ENCODE results near the gene ENAH. TPM values are rescaled to one million over a fixed set of nuclear protein-coding genes. Genes with fewer than 3 reads are reported as not detected.

Gene ENAH
- total RNA-seq, 1 donor from 2014 or later: 434 TPM

- no peaks in the 10 kb centered on the region for H3K27me3 Mint-ChIP-seq (ENCODE audit: low read depth)
- H3K36me3 Mint-ChIP-seq (ENCODE audit: low read depth): peaks cover 6% of the 10 kb centered on the region
- no peak for DNase-seq (ENCODE audit: low spot score)
- H3K4me3 Mint-ChIP-seq (ENCODE audit: unreplicated experiment): peak overlapping the region; percentile 11
- no peaks in the 10 kb centered on the region for H3K9me3 Mint-ChIP-seq (ENCODE audit: low read depth)
- no peak for TF ChIP-seq CTCF (IDR thresholded peaks at IDR 0.05)
- H3K4me1 Mint-ChIP-seq (ENCODE audit: low read depth): peaks cover 83% of the 10 kb centered on the region
- peak overlapping the region; percentile 71 for H3K27ac Mint-ChIP-seq (ENCODE audit: unreplicated experiment)
Observed at GRCh38 chr1:225581186-225581585, 71.7 kb downstream of the ENAH start.

GRCh38 chr1:225580238-225581099 lies 72.5 kb downstream of the ENAH start:
- Mint-ChIP-seq H3K36me3 (ENCODE audit: low read depth) (peaks cover 6% of the 10 kb centered on the region), H3K27ac (ENCODE audit: unreplicated experiment) (peak overlapping the region; percentile 71), H3K9me3 (ENCODE audit: low read depth) (no peaks in the 10 kb centered on the region), H3K4me1 (ENCODE audit: low read depth) (peaks cover 84% of the 10 kb centered on the region), H3K27me3 (ENCODE audit: low read depth) (no peaks in the 10 kb centered on the region), H3K4me3 (ENCODE audit: unreplicated experiment) (no peak overlapping the region)
- no peak for DNase-seq (ENCODE audit: low spot score)
- TF ChIP-seq CTCF (IDR thresholded peaks at IDR 0.05): no peak

GRCh38 chr1:225578251-225578977 lies 74.5 kb downstream of the ENAH start:
- no peak for DNase-seq (ENCODE audit: low spot score)
- no peaks in the 10 kb centered on the region for H3K27me3 Mint-ChIP-seq (ENCODE audit: low read depth)

GRCh38 chr1:225577241-225577640 lies 75.7 kb downstream of the ENAH start:
- peaks cover 1% of the 10 kb centered on the region for H3K36me3 Mint-ChIP-seq (ENCODE audit: low read depth)
- no peak for DNase-seq (ENCODE audit: low spot score)
- no peak for TF ChIP-seq CTCF (IDR thresholded peaks at IDR 0.05)
- no peak overlapping the region for H3K4me3 Mint-ChIP-seq (ENCODE audit: unreplicated experiment)
- H3K27me3 Mint-ChIP-seq (ENCODE audit: low read depth): no peaks in the 10 kb centered on the region
- peak overlapping the region; percentile 81 for H3K27ac Mint-ChIP-seq (ENCODE audit: unreplicated experiment)
- H3K9me3 Mint-ChIP-seq (ENCODE audit: low read depth): no peaks in the 10 kb centered on the region
- peaks cover 81% of the 10 kb centered on the region for H3K4me1 Mint-ChIP-seq (ENCODE audit: low read depth)

More at GRCh38 chr1:225578251-225578977, 74.5 kb downstream of the ENAH start:
- Mint-ChIP-seq H3K9me3 (ENCODE audit: low read depth) (no peaks in the 10 kb centered on the region), H3K4me3 (ENCODE audit: unreplicated experiment) (no peak overlapping the region), H3K36me3 (ENCODE audit: low read depth) (peaks cover 5% of the 10 kb centered on the region), H3K4me1 (ENCODE audit: low read depth) (peaks cover 82% of the 10 kb centered on the region), H3K27ac (ENCODE audit: unreplicated experiment) (peak overlapping the region; percentile 81)
- TF ChIP-seq CTCF (IDR thresholded peaks at IDR 0.05): no peak

GRCh38 chr1:225573216-225573615 lies 79.7 kb downstream of the ENAH start:
- DNase-seq (ENCODE audit: low spot score): no peak
- Mint-ChIP-seq H3K27ac (ENCODE audit: unreplicated experiment) (peak overlapping the region; percentile 73), H3K27me3 (ENCODE audit: low read depth) (no peaks in the 10 kb centered on the region), H3K36me3 (ENCODE audit: low read depth) (peaks cover 1% of the 10 kb centered on the region), H3K9me3 (ENCODE audit: low read depth) (no peaks in the 10 kb centered on the region), H3K4me3 (ENCODE audit: unreplicated experiment) (no peak overlapping the region), H3K4me1 (ENCODE audit: low read depth) (peaks cover 71% of the 10 kb centered on the region)
- TF ChIP-seq CTCF (IDR thresholded peaks at IDR 0.05): no peak

Data from chondrocyte (in vitro differentiated cells).